Left ventricle myocardium inferior (tissue), 1 donor: ENCODE results near the gene IFT122. TPM values are rescaled to one million over a fixed set of nuclear protein-coding genes. Genes with fewer than 3 reads are reported as not detected.

Experiments
- DNase-seq: peaks from one replicate; pipeline ENCODE4 v3.0.0-alpha.2; 2020
- H3K27ac ChIP-seq: fragments of 200-600 bp; replicated peaks from 2 replicates; pipeline ENCODE4 v1.8.0; 2021
- H3K27me3 ChIP-seq: fragments of 200-600 bp; 2 replicates; pipeline ENCODE4 v1.8.0; 2021; ENCODE audit warnings: low read depth
- H3K36me3 ChIP-seq: fragments of 200-600 bp; 2 replicates; pipeline ENCODE4 v1.8.0; 2021
- H3K4me1 ChIP-seq: fragments of 200-600 bp; 2 replicates; pipeline ENCODE4 v1.8.0; 2021
- H3K4me3 ChIP-seq: fragments of 200-600 bp; 2 replicates; pipeline ENCODE4 v1.8.0; 2021; ENCODE audit warnings: mild to moderate bottlenecking, moderate library complexity
- H3K9me3 ChIP-seq: fragments of 200-600 bp; replicated peaks from 2 replicates; pipeline ENCODE4 v1.8.0; 2021
- intact Hi-C: fragments of 100-400 bp; cut with micrococcal nuclease; formaldehyde crosslinking; loops from one replicate; pipeline ENCODE4 v1.11.0; 2022
- total RNA-seq: library from RNA; stranded (reverse); fragmentation: NEBNext Ultra II Directional; extraction: Animal tissue kit (Norgen Biotek cat#: 25700); gene quantifications from one replicate; pipeline ENCODE4 v1.2.1, GENCODE V29; 2021
- TF ChIP-seq, protein P1 (sequence below): fragments of 200-600 bp; IDR thresholded peaks from 2 replicates; pipeline ENCODE4 v1.8.0; 2021; ENCODE audit warnings: antibody characterized with exemption, mild to moderate bottlenecking, borderline replicate concordance
- donor health status: DM: no; HTN: yes; CAD: no; lungs with severe emphysema.

The IFT122 gene
- total RNA-seq, 1 donor from 2014 or later, result 16.5 TPM

DNA sequence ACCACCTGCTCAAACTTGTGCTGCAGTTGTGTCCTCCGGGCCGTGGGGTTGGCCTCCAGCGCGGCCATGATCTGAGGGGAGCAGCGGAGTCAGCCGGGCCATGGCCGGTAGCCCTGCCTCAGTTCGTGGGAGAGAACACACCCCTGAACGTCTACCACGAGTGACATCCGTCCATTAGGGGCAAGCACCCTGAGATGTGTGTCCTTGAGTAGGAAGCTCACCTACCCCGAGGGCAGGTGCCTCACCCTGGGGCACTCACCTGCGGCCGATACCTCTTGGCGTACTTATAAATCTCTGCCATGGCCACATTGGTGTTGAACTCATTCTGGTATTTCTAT is 116.3 kb downstream of the IFT122 start:
- peak overlapping the region; percentile 73 for H3K27ac ChIP-seq
- peaks cover 93% of the 10 kb centered on the region for H3K4me1 ChIP-seq
- H3K36me3 ChIP-seq, result peaks cover 40% of the 10 kb centered on the region
- no peak for DNase-seq
- H3K9me3 ChIP-seq, result no peaks in the 10 kb centered on the region
- intact Hi-C loops, result loop anchor here (10.0 kb wide), 1 partner anchor 52 kb away; no protein-coding TSS in a partner anchor
- no peak overlapping the region for H3K4me3 ChIP-seq
- H3K27me3 ChIP-seq, result no peaks in the 10 kb centered on the region
- TF ChIP-seq, protein P1, sequence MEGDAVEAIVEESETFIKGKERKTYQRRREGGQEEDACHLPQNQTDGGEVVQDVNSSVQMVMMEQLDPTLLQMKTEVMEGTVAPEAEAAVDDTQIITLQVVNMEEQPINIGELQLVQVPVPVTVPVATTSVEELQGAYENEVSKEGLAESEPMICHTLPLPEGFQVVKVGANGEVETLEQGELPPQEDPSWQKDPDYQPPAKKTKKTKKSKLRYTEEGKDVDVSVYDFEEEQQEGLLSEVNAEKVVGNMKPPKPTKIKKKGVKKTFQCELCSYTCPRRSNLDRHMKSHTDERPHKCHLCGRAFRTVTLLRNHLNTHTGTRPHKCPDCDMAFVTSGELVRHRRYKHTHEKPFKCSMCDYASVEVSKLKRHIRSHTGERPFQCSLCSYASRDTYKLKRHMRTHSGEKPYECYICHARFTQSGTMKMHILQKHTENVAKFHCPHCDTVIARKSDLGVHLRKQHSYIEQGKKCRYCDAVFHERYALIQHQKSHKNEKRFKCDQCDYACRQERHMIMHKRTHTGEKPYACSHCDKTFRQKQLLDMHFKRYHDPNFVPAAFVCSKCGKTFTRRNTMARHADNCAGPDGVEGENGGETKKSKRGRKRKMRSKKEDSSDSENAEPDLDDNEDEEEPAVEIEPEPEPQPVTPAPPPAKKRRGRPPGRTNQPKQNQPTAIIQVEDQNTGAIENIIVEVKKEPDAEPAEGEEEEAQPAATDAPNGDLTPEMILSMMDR, result no peak

DNA sequence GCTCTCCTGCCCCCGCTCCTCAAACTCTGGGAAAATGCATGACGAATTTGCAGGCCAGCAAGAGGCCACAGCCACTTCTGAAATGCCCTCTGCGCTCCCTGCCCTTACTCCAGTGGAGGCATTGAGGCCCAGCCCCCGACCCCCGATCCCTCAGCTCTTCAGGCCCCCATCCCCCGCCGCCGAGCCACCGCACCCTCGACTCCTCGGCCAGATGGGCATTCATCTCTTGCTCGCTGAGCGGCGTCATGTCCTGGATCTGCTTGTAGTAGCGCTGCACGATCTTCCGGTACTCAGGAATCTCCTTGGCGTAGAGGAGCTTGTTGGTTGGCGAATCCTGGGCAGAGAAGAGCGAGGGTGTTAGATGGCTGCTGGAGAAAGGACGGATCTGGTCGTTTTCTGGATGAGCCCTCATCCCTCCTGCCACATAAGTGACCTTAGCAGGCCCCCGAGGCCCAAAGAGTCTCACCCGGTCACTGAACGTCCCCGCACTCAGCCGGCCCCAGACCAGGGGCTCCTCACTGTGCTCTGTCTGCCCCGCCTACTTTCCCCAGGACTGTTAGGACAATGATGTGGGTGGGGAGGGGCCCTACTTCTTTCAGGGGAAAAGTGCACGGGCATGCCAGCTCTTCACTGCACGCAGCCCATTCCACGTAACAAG is 117.0 kb downstream of the IFT122 start:
- Histone ChIP-seq H3K9me3 (no peaks in the 10 kb centered on the region), H3K4me1 (peaks cover 99% of the 10 kb centered on the region), H3K36me3 (peaks cover 44% of the 10 kb centered on the region), H3K27ac (peak overlapping the region; percentile 93), H3K27me3 (no peaks in the 10 kb centered on the region), H3K4me3 (no peak overlapping the region)
- intact Hi-C loops, result loop anchor here (10.0 kb wide), 1 partner anchor 52 kb away; no protein-coding TSS in a partner anchor
- TF ChIP-seq, protein P1, result no peak
- DNase-seq, result no peak

DNA sequence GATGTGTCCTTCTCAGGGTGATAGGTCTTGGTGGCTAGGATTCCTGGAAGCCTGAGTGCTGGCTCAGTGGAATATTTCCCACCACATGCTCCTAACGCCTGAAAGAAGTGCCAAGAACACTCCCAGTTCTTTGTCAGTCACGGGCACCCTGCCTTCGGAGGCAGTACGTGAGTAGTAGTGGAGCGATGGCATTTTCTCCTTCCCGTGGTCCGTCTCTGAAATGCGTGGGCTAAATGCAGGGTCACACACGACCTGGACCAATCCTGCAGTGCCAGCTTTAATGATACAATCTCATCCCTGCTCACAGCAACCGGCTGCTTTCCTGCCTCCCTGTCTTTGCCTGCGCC is 117.5 kb downstream of the IFT122 start:
- Histone ChIP-seq H3K27ac (peak overlapping the region; percentile 93), H3K27me3 (no peaks in the 10 kb centered on the region), H3K9me3 (no peaks in the 10 kb centered on the region), H3K4me3 (no peak overlapping the region), H3K36me3 (peaks cover 49% of the 10 kb centered on the region), H3K4me1 (peaks cover 99% of the 10 kb centered on the region)
- TF ChIP-seq, protein P1, result no peak
- DNase-seq, result peak; percentile 49
- intact Hi-C loops, result loop anchor here (10.0 kb wide), 1 partner anchor 53 kb away; no protein-coding TSS in a partner anchor

DNA sequence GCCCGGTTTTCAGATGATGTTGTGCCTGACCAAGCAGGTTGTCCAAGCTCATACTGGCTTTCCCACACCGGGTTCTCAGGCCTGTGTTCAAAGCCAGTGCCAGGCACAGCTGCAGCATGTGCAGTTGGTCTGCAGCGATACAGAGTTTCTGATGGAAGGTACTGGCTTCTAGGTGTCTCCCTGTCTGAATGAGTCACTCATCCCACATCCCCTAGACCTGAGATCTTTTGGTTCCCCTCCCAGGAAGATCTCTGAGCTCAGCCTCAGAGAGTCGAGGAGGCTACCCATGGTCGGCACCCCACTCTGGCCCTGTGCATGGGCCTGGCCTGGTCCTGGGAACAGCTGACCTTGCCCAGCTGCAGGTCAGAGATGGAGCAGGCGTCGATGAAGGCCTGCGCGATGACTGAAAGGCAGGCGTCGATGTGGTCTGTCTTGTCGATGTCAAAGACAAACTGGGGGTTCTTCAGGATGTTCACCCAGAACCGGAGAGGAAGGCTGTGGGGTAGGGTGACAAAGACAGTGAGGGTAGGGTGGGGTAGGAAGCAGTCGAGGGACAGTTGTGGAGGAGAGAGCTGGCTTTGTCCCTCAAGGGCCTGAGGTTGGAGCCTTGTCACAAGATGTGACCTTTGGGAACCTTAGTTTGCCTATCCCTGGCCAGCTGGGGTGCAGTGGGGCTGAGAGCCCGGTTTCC is 118.2 kb downstream of the IFT122 start:
- H3K4me1 ChIP-seq, result peaks cover 99% of the 10 kb centered on the region
- H3K4me3 ChIP-seq, result no peak overlapping the region
- TF ChIP-seq, protein P1, result no peak
- no peak for DNase-seq
- intact Hi-C loops, result loop anchor here (10.0 kb wide), 1 partner anchor 53 kb away; no protein-coding TSS in a partner anchor
- no peaks in the 10 kb centered on the region for H3K9me3 ChIP-seq
- H3K27me3 ChIP-seq, result no peaks in the 10 kb centered on the region
- peaks cover 56% of the 10 kb centered on the region for H3K36me3 ChIP-seq
- H3K27ac ChIP-seq, result peak overlapping the region; percentile 93

DNA sequence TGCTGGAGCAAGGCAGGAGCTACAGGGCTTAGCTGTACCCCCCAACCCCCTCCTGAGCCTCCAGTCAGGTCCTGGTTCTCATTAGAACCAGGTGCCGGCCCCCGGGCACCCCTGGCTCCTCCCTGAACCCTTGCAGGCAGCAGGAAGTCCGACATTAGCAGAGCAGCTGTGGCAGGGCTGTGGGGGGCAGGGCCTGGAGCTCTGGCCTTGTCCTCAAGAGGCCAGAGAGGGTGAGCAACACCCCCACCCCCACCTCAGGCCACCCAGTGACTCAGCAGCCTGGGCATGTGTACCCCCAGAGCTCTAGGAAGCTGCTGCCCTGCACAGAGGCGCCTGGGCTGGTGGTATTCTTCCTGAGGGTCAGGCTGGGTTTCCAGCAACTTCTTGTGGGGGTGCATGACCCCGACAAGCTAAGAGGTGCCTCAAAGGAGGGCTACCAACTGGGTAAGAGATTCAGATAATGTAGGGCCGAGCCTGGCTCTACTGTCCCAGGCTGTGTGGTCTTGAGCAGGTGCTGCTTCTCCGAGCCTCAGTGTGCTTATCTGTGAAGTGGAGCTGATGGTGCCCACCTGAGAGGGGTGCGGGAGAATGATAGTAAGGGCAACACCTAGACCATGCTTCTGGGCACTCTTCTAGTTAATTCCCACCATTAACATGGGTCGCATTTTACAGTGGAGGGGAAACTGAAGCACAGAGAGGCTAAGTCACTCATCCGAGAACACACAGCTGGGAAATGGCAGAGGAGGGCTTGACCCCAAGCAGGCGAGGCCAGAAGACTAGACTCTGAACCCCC is 118.9 kb downstream of the IFT122 start:
- Histone ChIP-seq H3K4me1 (peaks cover 99% of the 10 kb centered on the region), H3K9me3 (no peaks in the 10 kb centered on the region), H3K27ac (peak overlapping the region; percentile 93), H3K4me3 (no peak overlapping the region), H3K27me3 (no peaks in the 10 kb centered on the region), H3K36me3 (peaks cover 63% of the 10 kb centered on the region)
- TF ChIP-seq, protein P1, result no peak
- intact Hi-C loops, result loop anchor here (10.0 kb wide), 1 partner anchor 54 kb away; no protein-coding TSS in a partner anchor
- DNase-seq, result no peak
